Astrocyte of the spinal cord (primary cell): ENCODE results near the gene TMEM165.

Experiments used
- DNase-seq: peaks from one replicate; pipeline ENCODE4 v3.0.0; 2011; ENCODE audit warnings: low read depth, low spot score
- H3K4me3 ChIP-seq: 2 replicates; pipeline ENCODE4 v1.5.1; 2011; ENCODE audit warnings: low read depth, mild to moderate bottlenecking, low read length, moderate library complexity
- CTCF ChIP-seq: IDR thresholded peaks from 2 replicates; pipeline ENCODE4 v1.5.1; 2012; ENCODE audit warnings: low read depth, mild to moderate bottlenecking, low read length, inconsistent platforms
- in situ Hi-C: cut with HindIII; loops from 2 replicates; pipeline ENCODE4 v1.10.0; 2017; ENCODE audit warnings: low sequenced_read_pairs

Gene TMEM165

GRCh38 chr4:55367084-55367722, 28.6 kb upstream of the TMEM165 start:
- no peak for TF ChIP-seq CTCF
- in situ Hi-C loops = no loop called here
- DNase-seq = peak; percentile 72
- H3K4me3 ChIP-seq = no peak overlapping the region

- H3K4me3 ChIP-seq = no peak overlapping the region
- TF ChIP-seq CTCF = no peak
- no peak for DNase-seq
- in situ Hi-C loops = no loop called here
Observed at GRCh38 chr4:55369968-55370367, 25.8 kb upstream of the TMEM165 start.

- in situ Hi-C loops = no loop called here
- TF ChIP-seq CTCF = no peak
- no peak overlapping the region for H3K4me3 ChIP-seq
- DNase-seq = peak; percentile 54
Observed at GRCh38 chr4:55372259-55372658, 23.5 kb upstream of the TMEM165 start.

- no peak overlapping the region for H3K4me3 ChIP-seq
- DNase-seq = no peak
- no peak for TF ChIP-seq CTCF
- in situ Hi-C loops = no loop called here
Observed at GRCh38 chr4:55373461-55373860, 22.3 kb upstream of the TMEM165 start.

- H3K4me3 ChIP-seq = no peak overlapping the region
- no peak for DNase-seq
- TF ChIP-seq CTCF = no peak
- in situ Hi-C loops = no loop called here
Observed at GRCh38 chr4:55376698-55377097, 19.1 kb upstream of the TMEM165 start.

- no peak for DNase-seq
- TF ChIP-seq CTCF = no peak
- in situ Hi-C loops = no loop called here
- no peak overlapping the region for H3K4me3 ChIP-seq
Observed at GRCh38 chr4:55378617-55379467, 16.9 kb upstream of the TMEM165 start.
